Measurements from ENCODE around the gene MVB12A. TPM values are rescaled to one million over a fixed set of nuclear protein-coding genes. Genes with fewer than 3 reads are reported as not detected.

MVB12A gene
- total RNA-seq, 1 donor from 2014 or later = 33.9 TPM

- peak; percentile 20 to 45 for DNase-seq (ENCODE audit: low read depth in 2 of 2)
Observed at GRCh38 chr19:17441241-17442021, 21.6 kb downstream of the MVB12A start.

DNA sequence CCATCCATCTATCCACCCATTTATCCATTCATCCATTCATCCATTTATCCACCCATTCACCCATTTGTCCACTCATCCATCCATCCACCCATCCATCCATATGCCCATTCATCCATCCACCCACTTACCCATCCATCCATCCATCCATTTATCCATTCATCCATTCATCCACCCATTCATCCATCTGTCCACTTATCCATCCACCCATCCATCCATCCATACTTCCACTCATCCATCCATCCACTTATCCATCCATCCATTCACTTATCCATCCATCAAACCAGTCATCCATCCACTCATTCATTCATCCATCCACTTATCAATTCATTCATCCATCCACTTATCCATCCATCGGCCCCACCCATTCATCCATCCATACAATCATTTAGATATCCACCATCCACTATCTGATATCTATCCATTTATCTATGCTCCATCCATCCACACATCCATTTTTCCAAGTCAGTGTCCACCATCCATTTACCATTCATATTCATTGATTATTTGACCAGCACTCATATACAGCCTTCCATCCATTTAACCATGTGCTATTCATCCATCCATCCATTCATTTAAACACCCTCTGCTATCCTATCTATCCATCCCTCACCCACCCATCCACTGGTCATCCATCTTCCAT, 25.8 kb downstream of the MVB12A start:
- no peak for DNase-seq (ENCODE audit: low read depth in 2 of 2)

DNA sequence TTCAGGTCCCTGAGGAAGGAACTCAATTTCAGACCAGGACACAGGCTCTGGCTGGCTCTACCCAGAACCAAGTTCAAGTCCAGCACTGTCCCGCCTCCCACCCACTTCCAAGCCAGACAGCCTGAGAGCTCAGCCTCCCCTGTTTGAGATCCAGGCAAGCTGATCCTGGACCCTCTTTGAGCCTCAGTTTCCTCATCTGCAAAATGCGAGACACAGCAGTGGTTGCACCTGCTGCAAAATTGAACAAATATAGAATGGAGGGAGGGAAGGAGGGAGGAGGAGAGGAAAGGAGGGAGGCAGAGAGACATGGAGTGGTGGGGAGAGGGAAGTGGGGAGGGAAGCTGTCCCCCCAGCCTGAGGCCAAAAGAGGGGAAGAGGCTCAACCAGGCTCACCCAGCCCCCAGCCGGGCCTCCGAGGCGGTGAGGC, 27.9 kb downstream of the MVB12A start:
- no peak for DNase-seq (ENCODE audit: low read depth in 2 of 2)

GRCh38 chr19:17448131-17448967, 28.5 kb downstream of the MVB12A start, which contains the start of gene TMEM221:
TMEM221 (minus strand) TSS chr19:17448668; CDS start chr19:17448462, 206 bp downstream.
- DNase-seq (ENCODE audit: low read depth in 2 of 2) = peak; percentile 13 to 16

- no peak for DNase-seq (ENCODE audit: low read depth in 2 of 2)
Observed at GRCh38 chr19:17450264-17451075, 30.6 kb downstream of the MVB12A start.

DNA sequence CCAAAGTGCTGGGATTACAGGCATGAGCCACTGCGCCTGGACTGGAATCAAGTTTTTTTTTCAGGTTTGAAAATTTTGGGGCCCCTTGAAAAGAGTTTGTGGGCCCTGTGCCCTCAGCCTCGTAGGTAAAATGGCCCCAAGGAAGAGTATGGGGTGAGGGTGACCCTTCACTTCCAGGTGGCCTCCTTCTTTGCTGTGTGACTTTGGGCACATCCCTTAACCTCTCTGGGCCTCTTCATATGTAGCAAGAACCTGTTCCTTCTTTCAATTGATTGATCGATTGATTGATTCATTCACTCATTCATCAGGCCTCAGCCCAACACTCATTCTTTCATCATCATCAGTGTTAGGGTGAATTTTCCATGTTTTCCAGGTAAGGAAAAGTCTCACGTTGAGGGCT, 32.0 kb downstream of the MVB12A start:
- no peak for DNase-seq (ENCODE audit: low read depth in 2 of 2)

GRCh38 chr19:17454576-17455071, 34.8 kb downstream of the MVB12A start:
- DNase-seq (ENCODE audit: low read depth in 2 of 2) = no peak

DNA sequence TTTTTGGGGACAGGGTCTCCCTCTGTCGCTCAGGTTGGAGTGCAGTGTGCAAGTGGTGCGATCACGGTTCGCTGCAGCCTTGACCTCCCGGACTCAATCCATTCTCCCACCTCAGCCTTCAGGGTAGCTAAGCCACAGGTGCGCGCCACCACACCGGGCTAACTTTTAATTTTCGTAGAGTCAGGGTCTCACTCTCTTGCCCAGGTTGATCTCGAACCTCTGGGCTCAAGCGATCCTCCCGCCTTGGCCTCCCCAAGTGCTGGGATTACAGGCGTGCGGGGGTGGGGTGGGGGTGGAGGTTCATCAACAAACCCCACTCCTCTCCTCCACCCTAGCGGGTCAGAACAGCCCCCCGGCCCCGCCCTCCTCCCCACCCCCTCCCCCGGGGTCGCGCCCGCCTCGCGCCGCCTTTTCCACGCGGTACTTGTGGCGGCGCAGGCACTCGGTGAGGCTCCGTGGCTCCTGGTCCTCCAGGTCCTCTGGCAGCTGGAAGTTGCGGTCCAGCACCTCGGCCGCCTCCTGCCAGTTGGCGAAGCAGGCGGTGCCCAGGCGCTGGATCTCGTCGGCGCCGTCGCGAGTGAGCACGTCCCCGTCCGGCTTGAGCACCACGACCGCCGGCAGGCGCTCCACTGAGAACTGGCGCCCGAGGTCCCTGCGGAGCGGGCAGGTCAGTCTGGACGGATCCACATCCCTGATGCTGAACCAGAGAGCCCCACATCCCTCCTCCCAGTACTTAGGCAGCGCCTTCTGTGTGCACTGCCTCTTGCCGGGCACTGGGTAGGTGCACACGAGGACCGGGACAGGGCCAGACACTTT, 35.7 kb downstream of the MVB12A start:
- no peak for DNase-seq (ENCODE audit: low read depth in 2 of 2)

DNA sequence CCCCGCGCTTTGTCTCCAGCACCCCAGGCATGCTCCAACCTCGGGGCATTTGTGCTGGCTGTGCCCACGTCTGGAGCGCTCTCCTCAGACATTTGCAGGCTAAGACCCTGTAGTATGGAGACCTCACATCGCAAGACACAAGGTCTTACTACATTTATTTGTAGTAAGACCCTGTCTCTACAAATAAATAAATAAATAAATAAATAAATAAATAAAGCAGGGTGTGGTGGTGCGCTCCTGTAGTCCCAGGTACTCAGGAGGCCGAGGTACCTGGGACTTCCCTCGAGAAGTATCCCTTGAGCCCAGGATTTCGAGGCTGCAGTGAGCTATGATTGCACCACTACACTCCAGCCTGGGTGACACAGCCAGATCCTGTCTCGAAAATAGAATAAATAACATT, 36.3 kb downstream of the MVB12A start:
- no peak for DNase-seq (ENCODE audit: low read depth in 2 of 2)

DNA sequence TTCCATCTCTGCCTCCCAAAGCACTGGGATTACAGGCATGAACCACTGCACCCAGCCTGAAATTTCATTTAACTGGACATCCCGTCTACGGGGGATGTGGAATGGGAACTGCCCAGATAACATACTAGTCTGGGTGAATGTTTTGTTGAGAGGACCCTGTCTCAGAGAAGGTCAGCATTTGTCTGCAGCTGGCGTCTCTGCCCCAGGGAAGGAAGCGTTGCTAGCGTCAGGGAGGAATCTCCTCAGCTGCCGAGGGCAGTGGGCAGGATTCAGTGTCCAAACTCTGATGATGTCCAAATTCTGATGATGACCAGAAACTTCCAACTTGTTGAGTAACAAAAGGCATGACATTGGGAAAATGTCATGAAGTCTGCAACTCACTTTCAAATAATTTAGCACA, 37.8 kb downstream of the MVB12A start:
- DNase-seq (ENCODE audit: low read depth in 2 of 2) = no peak

- no peak for DNase-seq (ENCODE audit: low read depth in 2 of 2)
Observed at GRCh38 chr19:17458970-17459369, 39.1 kb downstream of the MVB12A start.

DNA sequence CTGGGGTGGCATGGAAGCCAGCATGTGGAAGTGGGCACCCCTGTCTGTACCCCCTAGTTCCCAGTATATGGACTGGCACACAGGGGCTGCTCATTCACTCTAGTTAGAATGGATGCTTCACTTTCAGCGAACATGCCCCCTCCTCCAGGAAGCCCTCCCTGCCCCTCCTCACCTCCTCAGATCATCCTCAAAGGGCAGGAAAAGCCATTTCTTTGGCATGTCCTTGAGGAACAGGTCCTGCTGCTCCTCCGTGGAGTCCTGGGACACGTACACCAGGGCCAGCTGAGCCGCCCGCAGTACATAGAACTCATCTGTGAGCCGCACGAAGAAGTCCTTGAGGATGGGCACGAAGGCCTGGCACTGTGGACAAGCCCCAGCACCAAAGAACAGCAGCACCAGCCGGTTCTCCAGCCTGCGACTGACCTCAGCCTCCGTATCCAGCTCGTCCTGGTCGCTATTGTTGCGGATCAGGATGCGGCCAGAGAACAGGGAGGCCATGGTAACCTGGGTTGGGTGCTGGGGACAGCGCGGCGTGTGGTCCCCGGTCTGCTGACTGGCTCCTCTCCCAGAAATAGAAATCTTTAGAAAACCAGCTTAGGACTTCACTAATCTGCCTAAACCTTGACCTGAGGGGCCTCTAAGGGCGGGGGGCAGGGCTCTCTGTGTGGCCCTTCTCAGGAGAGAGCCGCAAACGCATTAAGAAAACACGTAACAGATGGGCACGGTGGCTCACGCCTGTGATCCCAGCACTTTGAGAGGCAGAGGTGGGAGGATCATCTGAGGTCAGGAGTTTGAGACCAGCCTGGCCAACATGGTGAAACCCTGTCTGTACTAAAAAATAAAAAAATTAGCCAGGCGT, 40.8 kb downstream of the MVB12A start, which contains the start of gene NXNL1:
NXNL1 (minus strand) TSS at position 555 of the 859 bp plus-strand sequence; CDS start at position 498, 57 bp downstream.
- no peak for DNase-seq (ENCODE audit: low read depth in 2 of 2)

DNA sequence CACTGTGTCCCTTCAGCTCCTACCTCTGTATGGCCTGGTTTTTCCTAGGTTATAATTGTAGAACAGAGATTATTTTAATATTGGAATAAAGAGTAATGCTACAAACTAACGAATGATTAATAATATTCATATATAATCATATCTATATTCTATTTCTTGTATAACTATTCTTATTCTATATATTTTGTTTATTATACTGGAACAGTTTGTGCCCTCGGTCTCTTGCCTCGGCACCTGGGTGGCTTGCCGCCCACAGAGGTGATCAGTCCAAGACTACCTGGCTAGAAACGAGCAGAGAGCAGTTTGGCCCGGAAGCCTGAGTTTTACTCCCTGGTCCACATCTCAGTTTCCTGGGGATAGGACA, 46.6 kb downstream of the MVB12A start:
- no peak for DNase-seq (ENCODE audit: low read depth in 2 of 2)

DNA sequence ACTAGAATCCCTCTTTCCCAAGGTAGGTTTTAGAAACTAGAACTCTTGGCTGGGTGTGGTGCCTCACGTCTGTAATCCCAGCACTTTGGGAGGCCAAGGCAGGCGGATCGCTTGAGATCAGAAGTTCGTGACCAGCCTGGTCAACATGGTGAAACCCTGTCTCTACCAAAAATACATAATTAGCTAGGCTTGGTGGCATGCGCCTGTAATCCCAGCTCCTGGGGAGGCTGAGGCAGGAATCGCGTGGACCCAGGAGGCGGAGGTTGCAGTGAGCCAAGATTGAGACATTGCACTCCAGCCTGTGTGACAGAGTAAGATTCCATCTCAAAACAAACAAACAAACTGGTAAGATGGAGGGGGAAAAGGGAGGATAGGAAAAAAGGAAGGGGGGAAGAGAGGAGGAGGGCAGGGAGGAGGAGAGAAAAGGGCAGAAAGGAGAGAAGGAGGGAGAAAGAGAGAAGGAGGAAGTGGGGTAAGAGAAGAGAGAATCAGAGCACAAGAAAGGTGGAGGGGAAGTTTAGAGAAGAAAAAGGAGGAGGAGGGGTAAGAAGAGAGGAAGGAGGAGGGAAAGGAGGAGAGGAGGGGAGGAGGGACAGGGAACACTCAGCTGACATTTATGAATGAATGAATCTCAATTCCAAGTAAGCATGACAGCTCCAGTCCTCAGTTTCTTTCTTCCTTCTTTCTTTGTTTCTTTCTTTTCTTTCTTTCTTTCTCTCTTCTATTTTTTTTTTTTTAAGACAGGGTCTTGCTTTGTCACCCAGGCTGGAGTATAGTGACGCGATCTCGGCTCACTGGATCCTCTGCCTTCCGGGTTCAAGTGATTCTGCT, 47.8 kb downstream of the MVB12A start:
- DNase-seq (ENCODE audit: low read depth in 2 of 2) = no peak

DNA sequence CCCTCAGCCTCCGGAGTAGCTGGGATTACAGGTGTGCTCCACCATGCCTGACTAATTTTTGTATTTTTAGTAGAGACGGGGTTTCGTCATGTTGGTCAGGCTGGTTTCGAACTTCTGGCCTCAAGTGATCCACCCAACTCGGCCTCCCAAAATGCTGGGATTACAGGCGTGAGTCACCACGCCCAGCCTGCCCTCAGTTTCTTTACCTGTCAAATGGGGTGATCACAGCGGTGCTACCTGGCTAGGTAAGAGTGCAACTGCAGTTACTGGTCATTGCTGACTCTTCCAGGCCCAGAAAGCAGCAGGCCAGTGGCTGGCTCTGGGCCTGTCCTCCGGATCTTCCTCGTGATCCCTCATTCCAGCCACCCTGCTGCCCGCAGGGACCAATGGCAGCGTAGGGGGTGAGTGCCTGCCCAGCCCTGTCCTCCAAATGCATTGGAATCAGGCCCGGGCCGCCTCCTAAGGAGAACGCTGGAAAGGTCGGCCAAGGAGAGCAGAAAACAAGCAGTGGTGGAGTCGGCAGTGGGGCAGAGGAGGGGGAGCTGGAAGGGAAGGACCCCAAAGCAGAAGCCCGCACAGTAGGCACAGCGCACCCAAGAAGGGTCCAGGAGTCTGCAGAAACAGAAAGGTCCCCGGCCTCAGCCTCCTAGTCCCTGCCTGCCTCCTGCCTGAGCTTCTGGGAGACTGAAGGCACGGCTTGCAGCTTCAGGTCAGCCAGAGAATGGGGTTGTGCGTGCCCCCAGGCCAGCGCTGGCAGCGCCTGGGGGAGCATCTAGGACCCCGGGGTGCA, 48.6 kb downstream of the MVB12A start:
- no peak for DNase-seq (ENCODE audit: low read depth in 2 of 2)

GRCh38 chr19:17469092-17469480, 49.2 kb downstream of the MVB12A start:
- DNase-seq (ENCODE audit: low read depth in 2 of 2) = peak in 1 of 2 donors; percentile 18

DNA sequence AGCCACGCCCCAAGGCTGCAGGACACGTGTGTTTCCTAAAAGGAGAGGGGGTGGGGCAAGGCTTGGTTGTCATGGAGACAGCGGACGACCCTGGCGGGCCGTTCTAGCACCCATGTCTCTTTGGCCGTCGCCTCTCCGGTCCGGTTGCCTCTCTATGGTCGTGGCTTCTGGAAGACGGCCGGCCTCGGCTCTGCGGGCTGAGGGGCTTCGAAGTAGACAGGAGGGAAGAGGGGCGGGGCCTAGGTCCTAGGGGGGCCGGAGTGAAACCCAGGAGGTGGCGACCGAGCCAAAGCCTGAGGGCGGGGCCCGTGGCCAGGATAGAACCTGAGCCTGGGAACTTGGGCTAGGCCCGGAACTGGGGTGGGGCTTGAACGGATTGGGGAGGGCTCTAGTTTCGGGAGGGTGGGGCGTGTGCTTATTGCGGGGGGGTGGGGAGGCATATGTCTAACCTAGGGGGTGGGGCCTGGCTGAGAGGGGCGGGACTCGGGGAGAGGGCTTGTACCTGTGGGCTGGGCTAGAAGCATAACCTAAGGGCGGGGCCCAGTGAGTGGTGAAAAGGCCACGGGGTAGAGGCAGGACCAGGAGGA, 49.7 kb downstream of the MVB12A start:
- peak; percentile 84 to 94 for DNase-seq (ENCODE audit: low read depth in 2 of 2)

Data from lung microvascular endothelial cell (primary cell).